GM12878 (cell line): Measurements from ENCODE around the gene ABCC3. TPM values are rescaled to one million over a fixed set of nuclear protein-coding genes. Genes with fewer than 3 reads are reported as not detected.

ENCODE experiments used
- ATAC-seq: fragments of 200-7000 bp; cut with Tn5 transposase; 3 replicates; pipeline ENCODE4 v1.9.1; 2020; ENCODE audit warnings: mild to moderate bottlenecking, moderate library complexity
- BruUV-seq: library from RNA; stranded (reverse); fragments of 400-500 nt; replicated peaks from 2 replicates; lab custom pipeline; 2021; lab: Mats Ljungman, UMichigan
- CTCF ChIA-PET: fragments of 300-600 bp; sonication (Branson Sonifier 250); formaldehyde crosslinking; extraction: SDS; loops from one replicate; lab custom pipeline; 2021; ENCODE audit warnings: inconsistent platforms; lab: Yijun Ruan, JAX
- POLR2A ChIA-PET: fragments of 350-600 bp; formaldehyde crosslinking; extraction: SDS; loops from one replicate; lab custom pipeline; 2021; ENCODE audit warnings: inconsistent platforms; lab: Charles Lee
- RAD21 ChIA-PET: fragments of 300-600 bp; sonication (Branson Sonifier 250); formaldehyde crosslinking; loops from one replicate; lab custom pipeline; 2023; ENCODE audit warnings: antibody characterized with exemption; ENCODE audit not compliant: unreplicated experiment; lab: Charles Lee
- SMC1A ChIA-PET: fragments of 300-600 bp; sonication (Branson Sonifier 250); formaldehyde crosslinking; loops from one replicate; lab custom pipeline; 2023; ENCODE audit not compliant: unreplicated experiment, uncharacterized antibody; lab: Charles Lee
- DNase-seq: peaks from one replicate; pipeline ENCODE4 v3.0.0-alpha.2; 2011; ENCODE audit warnings: low read depth, low spot score
- FAIRE-seq: peaks from 3 replicates; lab custom pipeline; 2011; peaks lifted over from hg19 to GRCh38; lab: Jason Lieb, UNC
- H2AFZ ChIP-seq: 2 replicates; pipeline ENCODE4 v1.6.0; 2011; ENCODE audit warnings: low read depth, low read length, control low read depth; ENCODE audit not compliant: control insufficient read depth
- H3K27ac ChIP-seq: 2 replicates; pipeline ENCODE4 v1.5.1; 2011; ENCODE audit warnings: control low read depth; ENCODE audit not compliant: control insufficient read depth, insufficient read depth
- H3K27me3 ChIP-seq, 2 experiments: replicated peaks in 1 of 2; 2 replicates each; pipeline versions ENCODE4 v1.6.0 to v1.6.1; 2011; ENCODE audit warnings: low read length in 1 of 2; ENCODE audit not compliant: control insufficient read depth in 2 of 2, insufficient read depth in 2 of 2
- H3K36me3 ChIP-seq, 2 experiments: 2 replicates each; pipeline ENCODE4 v1.5.1; 2011; ENCODE audit warnings: low read length in 1 of 2; ENCODE audit not compliant: control insufficient read depth in 2 of 2, insufficient read depth in 2 of 2
- H3K4me1 ChIP-seq: 2 replicates; pipeline ENCODE4 v1.6.1; 2011; ENCODE audit warnings: mild to moderate bottlenecking, low read length, moderate library complexity, mixed read lengths; ENCODE audit not compliant: control insufficient read depth, insufficient read depth
- H3K4me2 ChIP-seq: 2 replicates; pipeline ENCODE4 v1.6.0; 2011; ENCODE audit warnings: control low read depth; ENCODE audit not compliant: control insufficient read depth, insufficient read depth
- H3K4me3 ChIP-seq: fragments of 200-600 bp; sonication (generic); 2 replicates; pipeline ENCODE4 v1.5.1; 2016
- H3K79me2 ChIP-seq: 2 replicates; pipeline ENCODE4 v1.6.0; 2011; ENCODE audit warnings: low read length; ENCODE audit not compliant: control insufficient read depth, insufficient read depth
- H3K9ac ChIP-seq: 2 replicates; pipeline ENCODE4 v1.8.0; 2011; ENCODE audit warnings: low read length, control low read depth, mixed read lengths; ENCODE audit not compliant: control insufficient read depth, insufficient read depth
- H3K9me3 ChIP-seq: replicated peaks from 3 replicates; pipeline ENCODE4 v1.5.1; 2011; ENCODE audit warnings: mild to moderate bottlenecking, low read length; ENCODE audit not compliant: control insufficient read depth, insufficient read depth
- H4K20me1 ChIP-seq: 2 replicates; pipeline ENCODE4 v1.6.0; 2011; ENCODE audit not compliant: control insufficient read depth, insufficient read depth
- BRCA1 ChIP-seq: IDR thresholded peaks from 2 replicates; pipeline ENCODE4 v1.6.1; 2011; ENCODE audit warnings: low read depth, low read length, improper control_type of control experiment
- EP300 ChIP-seq, 2 experiments: fragments of 150-350 bp in 1 of 2; IDR thresholded peaks; 2 replicates each; pipeline ENCODE4 v1.6.1; 2011 to 2012; ENCODE audit warnings: low read depth in 2 of 2, low read length in 2 of 2, borderline replicate concordance in 1 of 2, improper control_type of control experiment in 1 of 2, inconsistent platforms in 1 of 2; ENCODE audit not compliant: control insufficient read depth in 1 of 2
- MYB ChIP-seq: fragments of 150-350 bp; IDR thresholded peaks from 2 replicates; pipeline ENCODE4 v1.6.1; 2014; ENCODE audit warnings: mild to moderate bottlenecking, low read depth, low read length, borderline replicate concordance
- NFXL1 ChIP-seq: fragments of 450-650 bp; IDR thresholded peaks from 2 replicates; pipeline ENCODE4 v1.6.1; 2017; ENCODE audit warnings: antibody characterized with exemption, mild to moderate bottlenecking, borderline replicate concordance
- PAX5 ChIP-seq: IDR thresholded peaks from 2 replicates; pipeline ENCODE4 v1.6.1; 2011; ENCODE audit warnings: low read depth, low read length, borderline replicate concordance
- POLR2A ChIP-seq: IDR thresholded peaks from 2 replicates; pipeline ENCODE4 v1.6.1; 2011; ENCODE audit warnings: low read depth, mild to moderate bottlenecking, low read length
- SREBF1 ChIP-seq: IDR thresholded peaks from 2 replicates; pipeline ENCODE4 v1.6.1; 2012; ENCODE audit warnings: mild to moderate bottlenecking, low read length
- TAF1 ChIP-seq: IDR thresholded peaks from 2 replicates; pipeline ENCODE4 v1.6.1; 2011; ENCODE audit warnings: mild to moderate bottlenecking, low read depth, low read length, borderline replicate concordance
- WGBS: methylation state at CpG from one replicate; pipeline ENCODE4 v1.1.6; 2016; ENCODE audit warnings: low lambda C conversion rate; ENCODE audit not compliant: insufficient replicate concordance, insufficient coverage; ENCODE audit errors: missing lambda C conversion rate; 5-methylcytosine and 5-hydroxymethylcytosine counted together
- in situ Hi-C: fragments of 300-500 bp; cut with MboI; formaldehyde crosslinking; loops from 9 replicates; pipeline ENCODE4 v1.14.3; 2018; ENCODE audit warnings: mixed read lengths
- intact Hi-C: fragments of 100-400 bp; cut with micrococcal nuclease; formaldehyde crosslinking; loops from one replicate; pipeline ENCODE4 v1.14.2; 2022; ENCODE audit not compliant: unreplicated experiment
- polyA plus RNA-seq, 11 experiments: library from polyadenylated mRNA; depleted of rRNA in 4 of 11; unstranded in 6 of 11; stranded (reverse) in 5 of 11; fragments of >200 nt; fragmentation: Nextera tagmentation in 4 of 11; fragmentation: Illumina TruSeq in 1 of 11; extraction: Ambion mirVana in 4 of 11; extraction: Trizol in 1 of 11; gene quantifications; 1 replicate in 1 of 11; 2 replicates in 10 of 11; pipeline versions ENCODE4 v1.2.1 to v1.2.3, GENCODE V29; 2011 to 2016; ENCODE audit warnings: inconsistent platforms in 2 of 11, missing spikeins in 2 of 11, low read depth in 1 of 11
- total RNA-seq, 4 experiments: library from RNA; depleted of rRNA in 3 of 4; stranded (reverse); fragments of >200 nt in 3 of 4; fragmentation: Illumina TruSeq in 1 of 4; extraction: Trizol in 1 of 4; gene quantifications; 2 replicates each; pipeline versions ENCODE4 v1.2.1 to v1.2.3, GENCODE V29; 2013 to 2021
- TF ChIP-seq, protein P1 (sequence below): IDR thresholded peaks from 2 replicates; pipeline ENCODE4 v1.6.1; 2012; ENCODE audit warnings: mild to moderate bottlenecking, low read depth, low read length
- TF ChIP-seq, protein P2 (sequence below): IDR thresholded peaks from 2 replicates; pipeline ENCODE4 v1.6.1; 2011; ENCODE audit warnings: low read depth, low read length, improper control_type of control experiment, borderline replicate concordance
- TF ChIP-seq, protein P3 (sequence below): fragments of 450-650 bp; IDR thresholded peaks from 2 replicates; pipeline ENCODE4 v1.6.1; 2017; ENCODE audit warnings: antibody characterized with exemption, mild to moderate bottlenecking, moderate library complexity
- TF ChIP-seq, protein P4 (sequence below): IDR thresholded peaks from 2 replicates; pipeline ENCODE4 v1.6.1; 2011; ENCODE audit warnings: low read depth, mild to moderate bottlenecking, low read length, moderate library complexity, borderline replicate concordance; ENCODE audit errors: extremely low read depth
- TF ChIP-seq, protein P5 (sequence below): IDR thresholded peaks from 2 replicates; pipeline ENCODE4 v1.6.1; 2011; ENCODE audit warnings: borderline replicate concordance, low read depth, mild to moderate bottlenecking, moderate library complexity, mixed read lengths, low read length; ENCODE audit not compliant: insufficient read depth; ENCODE audit errors: extremely low read length
- TF ChIP-seq, protein P6 (sequence below): fragments of 450-650 bp; IDR thresholded peaks from 2 replicates; pipeline ENCODE4 v1.6.1; 2016; ENCODE audit warnings: mild to moderate bottlenecking

The ABCC3 gene
- total and polyA plus RNA-seq, 10 of the 15 experiments (the other 5 are each of a cell fraction or from before 2014, with no cell fraction given): 0.21 to 2.3 (median 0.71) TPM; not detected in 6

DNA sequence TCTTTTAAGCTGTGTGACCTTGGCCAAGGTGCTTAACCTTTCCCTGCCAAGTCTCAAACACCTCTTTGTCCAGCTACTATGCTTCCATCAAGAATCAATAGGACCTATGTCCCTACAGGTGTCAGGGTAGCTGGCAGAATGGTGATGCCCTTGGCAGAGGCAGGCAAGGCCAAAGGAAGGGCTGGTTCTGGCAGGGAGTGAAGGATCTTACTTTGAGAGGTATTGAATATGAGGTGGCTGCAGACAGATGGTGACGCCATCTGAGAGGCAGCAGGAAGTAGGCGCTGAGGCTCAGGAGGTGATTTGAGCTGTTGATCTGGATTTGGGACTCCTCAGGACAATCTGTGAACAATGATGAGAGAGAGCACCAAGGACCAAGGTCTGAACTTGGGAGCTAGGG is 12.5 kb downstream of the ABCC3 start:
- 100% methylated on average over 2 of the region's 2 CpGs for WGBS
- CTCF ChIA-PET: interaction anchor here (0.7 to 1.3 kb wide), 3 partner anchors 17 to 306 kb away, joined by 3 to 4 read pairs (median 3); no protein-coding TSS in a partner anchor
- no peaks in the 10 kb centered on the region for H3K36me3 ChIP-seq
- no peaks in the 10 kb centered on the region for H3K79me2 ChIP-seq
- H3K9me3 ChIP-seq: no peaks in the 10 kb centered on the region
- no peak for FAIRE-seq
- intact Hi-C loops: no loop called here
- H3K9ac ChIP-seq: no peak overlapping the region
- H2AFZ ChIP-seq: no peak overlapping the region
- no peaks in the 10 kb centered on the region for H4K20me1 ChIP-seq
- DNase-seq: no peak
- SMC1A ChIA-PET: no interaction called here
- no peak overlapping the region for H3K27ac ChIP-seq
- H3K4me3 ChIP-seq: no peak overlapping the region
- ATAC-seq: no peak
- H3K27me3 ChIP-seq: no peaks in the 10 kb centered on the region
- RAD21 ChIA-PET: no interaction called here
- no peaks in the 10 kb centered on the region for H3K4me1 ChIP-seq
- no TSS peak for BruUV-seq
- POLR2A ChIA-PET: no interaction called here
- in situ Hi-C loops: no loop called here
- no peak overlapping the region for H3K4me2 ChIP-seq
- TF ChIP-seq, protein P1, sequence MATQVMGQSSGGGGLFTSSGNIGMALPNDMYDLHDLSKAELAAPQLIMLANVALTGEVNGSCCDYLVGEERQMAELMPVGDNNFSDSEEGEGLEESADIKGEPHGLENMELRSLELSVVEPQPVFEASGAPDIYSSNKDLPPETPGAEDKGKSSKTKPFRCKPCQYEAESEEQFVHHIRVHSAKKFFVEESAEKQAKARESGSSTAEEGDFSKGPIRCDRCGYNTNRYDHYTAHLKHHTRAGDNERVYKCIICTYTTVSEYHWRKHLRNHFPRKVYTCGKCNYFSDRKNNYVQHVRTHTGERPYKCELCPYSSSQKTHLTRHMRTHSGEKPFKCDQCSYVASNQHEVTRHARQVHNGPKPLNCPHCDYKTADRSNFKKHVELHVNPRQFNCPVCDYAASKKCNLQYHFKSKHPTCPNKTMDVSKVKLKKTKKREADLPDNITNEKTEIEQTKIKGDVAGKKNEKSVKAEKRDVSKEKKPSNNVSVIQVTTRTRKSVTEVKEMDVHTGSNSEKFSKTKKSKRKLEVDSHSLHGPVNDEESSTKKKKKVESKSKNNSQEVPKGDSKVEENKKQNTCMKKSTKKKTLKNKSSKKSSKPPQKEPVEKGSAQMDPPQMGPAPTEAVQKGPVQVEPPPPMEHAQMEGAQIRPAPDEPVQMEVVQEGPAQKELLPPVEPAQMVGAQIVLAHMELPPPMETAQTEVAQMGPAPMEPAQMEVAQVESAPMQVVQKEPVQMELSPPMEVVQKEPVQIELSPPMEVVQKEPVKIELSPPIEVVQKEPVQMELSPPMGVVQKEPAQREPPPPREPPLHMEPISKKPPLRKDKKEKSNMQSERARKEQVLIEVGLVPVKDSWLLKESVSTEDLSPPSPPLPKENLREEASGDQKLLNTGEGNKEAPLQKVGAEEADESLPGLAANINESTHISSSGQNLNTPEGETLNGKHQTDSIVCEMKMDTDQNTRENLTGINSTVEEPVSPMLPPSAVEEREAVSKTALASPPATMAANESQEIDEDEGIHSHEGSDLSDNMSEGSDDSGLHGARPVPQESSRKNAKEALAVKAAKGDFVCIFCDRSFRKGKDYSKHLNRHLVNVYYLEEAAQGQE: no peak
- no peak for TF ChIP-seq MYB
- TF ChIP-seq, protein P2, sequence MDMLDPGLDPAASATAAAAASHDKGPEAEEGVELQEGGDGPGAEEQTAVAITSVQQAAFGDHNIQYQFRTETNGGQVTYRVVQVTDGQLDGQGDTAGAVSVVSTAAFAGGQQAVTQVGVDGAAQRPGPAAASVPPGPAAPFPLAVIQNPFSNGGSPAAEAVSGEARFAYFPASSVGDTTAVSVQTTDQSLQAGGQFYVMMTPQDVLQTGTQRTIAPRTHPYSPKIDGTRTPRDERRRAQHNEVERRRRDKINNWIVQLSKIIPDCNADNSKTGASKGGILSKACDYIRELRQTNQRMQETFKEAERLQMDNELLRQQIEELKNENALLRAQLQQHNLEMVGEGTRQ: no peak
- TF ChIP-seq, protein P3, sequence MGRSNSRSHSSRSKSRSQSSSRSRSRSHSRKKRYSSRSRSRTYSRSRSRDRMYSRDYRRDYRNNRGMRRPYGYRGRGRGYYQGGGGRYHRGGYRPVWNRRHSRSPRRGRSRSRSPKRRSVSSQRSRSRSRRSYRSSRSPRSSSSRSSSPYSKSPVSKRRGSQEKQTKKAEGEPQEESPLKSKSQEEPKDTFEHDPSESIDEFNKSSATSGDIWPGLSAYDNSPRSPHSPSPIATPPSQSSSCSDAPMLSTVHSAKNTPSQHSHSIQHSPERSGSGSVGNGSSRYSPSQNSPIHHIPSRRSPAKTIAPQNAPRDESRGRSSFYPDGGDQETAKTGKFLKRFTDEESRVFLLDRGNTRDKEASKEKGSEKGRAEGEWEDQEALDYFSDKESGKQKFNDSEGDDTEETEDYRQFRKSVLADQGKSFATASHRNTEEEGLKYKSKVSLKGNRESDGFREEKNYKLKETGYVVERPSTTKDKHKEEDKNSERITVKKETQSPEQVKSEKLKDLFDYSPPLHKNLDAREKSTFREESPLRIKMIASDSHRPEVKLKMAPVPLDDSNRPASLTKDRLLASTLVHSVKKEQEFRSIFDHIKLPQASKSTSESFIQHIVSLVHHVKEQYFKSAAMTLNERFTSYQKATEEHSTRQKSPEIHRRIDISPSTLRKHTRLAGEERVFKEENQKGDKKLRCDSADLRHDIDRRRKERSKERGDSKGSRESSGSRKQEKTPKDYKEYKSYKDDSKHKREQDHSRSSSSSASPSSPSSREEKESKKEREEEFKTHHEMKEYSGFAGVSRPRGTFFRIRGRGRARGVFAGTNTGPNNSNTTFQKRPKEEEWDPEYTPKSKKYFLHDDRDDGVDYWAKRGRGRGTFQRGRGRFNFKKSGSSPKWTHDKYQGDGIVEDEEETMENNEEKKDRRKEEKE: no peak
- TF ChIP-seq, protein P4, sequence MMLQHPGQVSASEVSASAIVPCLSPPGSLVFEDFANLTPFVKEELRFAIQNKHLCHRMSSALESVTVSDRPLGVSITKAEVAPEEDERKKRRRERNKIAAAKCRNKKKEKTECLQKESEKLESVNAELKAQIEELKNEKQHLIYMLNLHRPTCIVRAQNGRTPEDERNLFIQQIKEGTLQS: no peak
- no peak for TF ChIP-seq SREBF1
- TF ChIP-seq TAF1: no peak
- TF ChIP-seq, protein P5, sequence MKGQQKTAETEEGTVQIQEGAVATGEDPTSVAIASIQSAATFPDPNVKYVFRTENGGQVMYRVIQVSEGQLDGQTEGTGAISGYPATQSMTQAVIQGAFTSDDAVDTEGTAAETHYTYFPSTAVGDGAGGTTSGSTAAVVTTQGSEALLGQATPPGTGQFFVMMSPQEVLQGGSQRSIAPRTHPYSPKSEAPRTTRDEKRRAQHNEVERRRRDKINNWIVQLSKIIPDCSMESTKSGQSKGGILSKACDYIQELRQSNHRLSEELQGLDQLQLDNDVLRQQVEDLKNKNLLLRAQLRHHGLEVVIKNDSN: no peak
- no peak for TF ChIP-seq EP300 (IDR thresholded peaks at IDR 0.05; ENCODE audit: borderline replicate concordance in 1 of 2, control insufficient read depth in 1 of 2, low read depth in 2 of 2, low read length in 2 of 2)
- no peak for TF ChIP-seq BRCA1
- TF ChIP-seq, protein P6, sequence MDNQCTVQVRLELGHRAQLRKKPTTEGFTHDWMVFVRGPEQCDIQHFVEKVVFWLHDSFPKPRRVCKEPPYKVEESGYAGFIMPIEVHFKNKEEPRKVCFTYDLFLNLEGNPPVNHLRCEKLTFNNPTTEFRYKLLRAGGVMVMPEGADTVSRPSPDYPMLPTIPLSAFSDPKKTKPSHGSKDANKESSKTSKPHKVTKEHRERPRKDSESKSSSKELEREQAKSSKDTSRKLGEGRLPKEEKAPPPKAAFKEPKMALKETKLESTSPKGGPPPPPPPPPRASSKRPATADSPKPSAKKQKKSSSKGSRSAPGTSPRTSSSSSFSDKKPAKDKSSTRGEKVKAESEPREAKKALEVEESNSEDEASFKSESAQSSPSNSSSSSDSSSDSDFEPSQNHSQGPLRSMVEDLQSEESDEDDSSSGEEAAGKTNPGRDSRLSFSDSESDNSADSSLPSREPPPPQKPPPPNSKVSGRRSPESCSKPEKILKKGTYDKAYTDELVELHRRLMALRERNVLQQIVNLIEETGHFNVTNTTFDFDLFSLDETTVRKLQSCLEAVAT: no peak
- no peak for TF ChIP-seq POLR2A
- no peak for TF ChIP-seq NFXL1
- no peak for TF ChIP-seq PAX5
